HEK293T (cell line): ENCODE data around the gene FUT3.

Experiments used
- BHLHE40 ChIP-seq: fragments of 450-650 bp; IDR thresholded peaks from 2 replicates; pipeline ENCODE4 v1.6.1; 2016; ENCODE audit warnings: mild to moderate bottlenecking, moderate library complexity, borderline replicate concordance
- ELF4 ChIP-seq: fragments of 450-650 bp; IDR thresholded peaks from 2 replicates; pipeline ENCODE4 v1.6.1; 2017; ENCODE audit warnings: antibody characterized with exemption
- HDGF ChIP-seq: fragments of 450-650 bp; IDR thresholded peaks from 2 replicates; pipeline ENCODE4 v1.6.1; 2017; ENCODE audit warnings: antibody characterized with exemption, borderline replicate concordance
- SP1 ChIP-seq: fragments of 450-650 bp; IDR thresholded peaks from 2 replicates; pipeline ENCODE4 v1.6.1; 2017
- TARDBP ChIP-seq: fragments of 450-650 bp; IDR thresholded peaks from 2 replicates; pipeline ENCODE4 v1.6.1; 2016
- ZNF384 ChIP-seq: fragments of 450-650 bp; IDR thresholded peaks from 2 replicates; pipeline ENCODE4 v1.6.1; 2016
- TF ChIP-seq, protein P1 (sequence below): fragments of 450-650 bp; IDR thresholded peaks from 2 replicates; pipeline ENCODE4 v1.6.1; 2016

GRCh38 chr19:5801796-5802619 is 49.2 kb downstream of the FUT3 start:
- TF ChIP-seq ELF4 (no peak), SP1 (no peak), HDGF (no peak), ZNF384 (no peak), TARDBP (no peak), BHLHE40 (no peak)
- TF ChIP-seq, protein P1, sequence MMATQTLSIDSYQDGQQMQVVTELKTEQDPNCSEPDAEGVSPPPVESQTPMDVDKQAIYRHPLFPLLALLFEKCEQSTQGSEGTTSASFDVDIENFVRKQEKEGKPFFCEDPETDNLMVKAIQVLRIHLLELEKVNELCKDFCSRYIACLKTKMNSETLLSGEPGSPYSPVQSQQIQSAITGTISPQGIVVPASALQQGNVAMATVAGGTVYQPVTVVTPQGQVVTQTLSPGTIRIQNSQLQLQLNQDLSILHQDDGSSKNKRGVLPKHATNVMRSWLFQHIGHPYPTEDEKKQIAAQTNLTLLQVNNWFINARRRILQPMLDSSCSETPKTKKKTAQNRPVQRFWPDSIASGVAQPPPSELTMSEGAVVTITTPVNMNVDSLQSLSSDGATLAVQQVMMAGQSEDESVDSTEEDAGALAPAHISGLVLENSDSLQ, result no peak
